Stimulated activated CD8-positive, alpha-beta memory T cell treated with anti-CD3 and anti-CD28 coated beads, Interleukin-7, amount 100 ng/mL, for 48 hours (primary cell): ENCODE results near the gene SLC30A1.
"Not testable (repeated sequence)": the region's sequence is repeated elsewhere in the genome, so short reads cannot be mapped to it uniquely, and the experiment has no call there.

Experiments used
- DNase-seq, 2 donors: peaks; one replicate each; pipeline ENCODE4 v3.0.0-alpha.2; 2020; ENCODE audit warnings: low read depth in 1 of 2; ENCODE audit errors: extremely low read depth in 1 of 2

SLC30A1 gene

GRCh38 chr1:211549092-211549711 lies 29.8 kb downstream of the SLC30A1 start:
- DNase-seq = no peak

- DNase-seq = no peak
Measured at GRCh38 chr1:211548321-211549091, 30.5 kb downstream of the SLC30A1 start.

- DNase-seq = no peak
Measured at GRCh38 chr1:211547710-211548109, 31.3 kb downstream of the SLC30A1 start.

- no peak for DNase-seq
Measured at GRCh38 chr1:211546543-211546942, 32.4 kb downstream of the SLC30A1 start.

GRCh38 chr1:211543025-211543424 lies 35.9 kb downstream of the SLC30A1 start:
- DNase-seq = no peak

GRCh38 chr1:211541720-211542477 lies 37.1 kb downstream of the SLC30A1 start:
- DNase-seq = no peak

- DNase-seq = no peak
Measured at GRCh38 chr1:211541278-211541677, 37.7 kb downstream of the SLC30A1 start.

GRCh38 chr1:211540824-211541223 lies 38.1 kb downstream of the SLC30A1 start:
- not testable (repeated sequence) for DNase-seq

GRCh38 chr1:211538287-211538686 lies 40.7 kb downstream of the SLC30A1 start:
- no peak for DNase-seq

- no peak for DNase-seq
Measured at GRCh38 chr1:211537253-211537652, 41.7 kb downstream of the SLC30A1 start.

- DNase-seq = no peak
Measured at GRCh38 chr1:211536606-211537005, 42.4 kb downstream of the SLC30A1 start.

GRCh38 chr1:211535346-211535745 lies 43.6 kb downstream of the SLC30A1 start:
- DNase-seq = no peak

- DNase-seq = no peak
Measured at GRCh38 chr1:211534545-211535291, 44.2 kb downstream of the SLC30A1 start.

- DNase-seq = no peak
Measured at GRCh38 chr1:211532088-211532444, 46.9 kb downstream of the SLC30A1 start.

- DNase-seq = no peak
Measured at GRCh38 chr1:211531194-211532087, 47.5 kb downstream of the SLC30A1 start.

- no peak for DNase-seq
Measured at GRCh38 chr1:211530102-211530501, 48.9 kb downstream of the SLC30A1 start.

- DNase-seq = no peak
Measured at GRCh38 chr1:211529453-211529852, 49.5 kb downstream of the SLC30A1 start.

GRCh38 chr1:211529011-211529410 lies 50.0 kb downstream of the SLC30A1 start:
- DNase-seq = no peak

- DNase-seq = no peak
Measured at GRCh38 chr1:211527888-211528287, 51.1 kb downstream of the SLC30A1 start.

GRCh38 chr1:211527006-211527405 lies 52.0 kb downstream of the SLC30A1 start:
- no peak for DNase-seq
